Fibroblast of skin of right quadriceps (primary cell): ENCODE results near the gene TMEM88.
"Not testable (repeated sequence)": the region's sequence is repeated elsewhere in the genome, so short reads cannot be mapped to it uniquely, and the experiment has no call there.

Experiments
- DNase-seq: peaks from one replicate; pipeline ENCODE4 v3.0.0-alpha.2; 2013

TMEM88 gene

GRCh38 chr17:7857713-7858521 is 3.1 kb downstream of the TMEM88 start, which contains the start of gene CYB5D1:
CYB5D1 (plus strand) TSS chr17:7858003; CDS start chr17:7858135, 132 bp downstream.
- DNase-seq, result peak; percentile 94

GRCh38 chr17:7858522-7858810 is 3.6 kb downstream of the TMEM88 start:
- DNase-seq, result peak; percentile 49

- DNase-seq, result no peak
These were observed 4.2 kb downstream of the TMEM88 start for GRCh38 chr17:7859028-7859427.

- DNase-seq, result peak; percentile 72
These were observed 8.0 kb downstream of the TMEM88 start for GRCh38 chr17:7862692-7863437.

- not testable (repeated sequence) for DNase-seq
These were observed 9.5 kb downstream of the TMEM88 start for GRCh38 chr17:7864384-7864783.

- no peak for DNase-seq
These were observed 10.3 kb downstream of the TMEM88 start for GRCh38 chr17:7864995-7865650.

GRCh38 chr17:7867881-7868329 is 13.0 kb downstream of the TMEM88 start:
- no peak for DNase-seq

- no peak for DNase-seq
These were observed 18.2 kb downstream of the TMEM88 start for GRCh38 chr17:7873051-7873450.

- no peak for DNase-seq
These were observed 21.0 kb downstream of the TMEM88 start for GRCh38 chr17:7875804-7876370.

- no peak for DNase-seq
These were observed 23.4 kb downstream of the TMEM88 start for GRCh38 chr17:7878234-7878633.

GRCh38 chr17:7880076-7880868 is 25.4 kb downstream of the TMEM88 start:
- no peak for DNase-seq

- DNase-seq, result peak; percentile 20
These were observed 26.6 kb downstream of the TMEM88 start for GRCh38 chr17:7881276-7882054.

GRCh38 chr17:7882068-7882467 is 27.2 kb downstream of the TMEM88 start:
- no peak for DNase-seq

GRCh38 chr17:7882629-7883028 is 27.8 kb downstream of the TMEM88 start:
- DNase-seq, result no peak

GRCh38 chr17:7883781-7884386 is 29.0 kb downstream of the TMEM88 start:
- DNase-seq, result peak; percentile 66

GRCh38 chr17:7884581-7885366 is 29.9 kb downstream of the TMEM88 start:
- peak; percentile 39 for DNase-seq

GRCh38 chr17:7885367-7886226 is 30.7 kb downstream of the TMEM88 start:
- peak; percentile 50 for DNase-seq

- DNase-seq, result peak; percentile 56
These were observed 31.6 kb downstream of the TMEM88 start for GRCh38 chr17:7886227-7887037.
